ENCODE measurements around the gene ACTL8. TPM values are rescaled to one million over a fixed set of nuclear protein-coding genes. Genes with fewer than 3 reads are reported as not detected.

ACTL8 gene
- not detected for polyA plus RNA-seq (2013, experiment 1 of 2)
- polyA plus RNA-seq (2013, experiment 2 of 2): not detected

- Histone ChIP-seq H3K4me3 (ENCODE audit: extremely low read depth, insufficient read depth, low read length, poor library complexity, severe bottlenecking) (no peak within 1 kb of the TSS), H3K9me3 (ENCODE audit: control insufficient read depth, low read length) (peaks cover 44% of the 10 kb centered on the region), H3K27ac (ENCODE audit: low read depth, low read length, severe bottlenecking) (no peak within 1 kb of the TSS), H3K36me3 (ENCODE audit: control insufficient read depth, insufficient read depth, low read length) (no peaks in the 10 kb centered on the region), H3K4me1 (ENCODE audit: control insufficient read depth, insufficient read depth, low read length, poor library complexity, severe bottlenecking) (no peaks in the 10 kb centered on the region)
- WGBS, 2 experiments (ENCODE audit: insufficient coverage in 2 of 2): 71 to 98% methylated on average over 5 to 11 of the region's 12 CpGs
Measured at GRCh38 chr1:17755120-17755519, at the start of gene ACTL8. ACTL8 (plus strand) TSS chr1:17755333; CDS start chr1:17823009, 67,676 bp downstream.

GRCh38 chr1:17706445-17706844 is 48.7 kb upstream of the ACTL8 start:
- peaks cover 16% of the 10 kb centered on the region for H3K9me3 ChIP-seq (ENCODE audit: control insufficient read depth, low read length)
- H3K27ac ChIP-seq (ENCODE audit: low read depth, low read length, severe bottlenecking): no peak overlapping the region
- no peaks in the 10 kb centered on the region for H3K36me3 ChIP-seq (ENCODE audit: control insufficient read depth, insufficient read depth, low read length)
- no peak overlapping the region for H3K4me3 ChIP-seq (ENCODE audit: extremely low read depth, insufficient read depth, low read length, poor library complexity, severe bottlenecking)
- 75 to 81% methylated on average over 6 to 7 of the region's 10 CpGs for WGBS, 2 experiments (ENCODE audit: insufficient coverage in 2 of 2)
- H3K4me1 ChIP-seq (ENCODE audit: control insufficient read depth, insufficient read depth, low read length, poor library complexity, severe bottlenecking): no peaks in the 10 kb centered on the region

- Histone ChIP-seq H3K36me3 (ENCODE audit: control insufficient read depth, insufficient read depth, low read length) (no peaks in the 10 kb centered on the region), H3K4me1 (ENCODE audit: control insufficient read depth, insufficient read depth, low read length, poor library complexity, severe bottlenecking) (no peaks in the 10 kb centered on the region), H3K4me3 (ENCODE audit: extremely low read depth, insufficient read depth, low read length, poor library complexity, severe bottlenecking) (no peak overlapping the region), H3K27ac (ENCODE audit: low read depth, low read length, severe bottlenecking) (no peak overlapping the region), H3K9me3 (ENCODE audit: control insufficient read depth, low read length) (peaks cover 17% of the 10 kb centered on the region)
- WGBS, 2 experiments (ENCODE audit: insufficient coverage in 2 of 2): 96 to 100% methylated on average over 2 to 3 of the region's 3 CpGs
Measured at GRCh38 chr1:17709981-17710380, 45.2 kb upstream of the ACTL8 start.

GRCh38 chr1:17710889-17711576 is 44.1 kb upstream of the ACTL8 start:
- H3K27ac ChIP-seq (ENCODE audit: low read depth, low read length, severe bottlenecking): no peak overlapping the region
- H3K9me3 ChIP-seq (ENCODE audit: control insufficient read depth, low read length): peaks cover 17% of the 10 kb centered on the region
- no peaks in the 10 kb centered on the region for H3K4me1 ChIP-seq (ENCODE audit: control insufficient read depth, insufficient read depth, low read length, poor library complexity, severe bottlenecking)
- WGBS, 2 experiments (ENCODE audit: insufficient coverage in 2 of 2): 75 to 80% methylated on average over 1 to 3 of the region's 4 CpGs
- no peaks in the 10 kb centered on the region for H3K36me3 ChIP-seq (ENCODE audit: control insufficient read depth, insufficient read depth, low read length)
- H3K4me3 ChIP-seq (ENCODE audit: extremely low read depth, insufficient read depth, low read length, poor library complexity, severe bottlenecking): no peak overlapping the region

- Histone ChIP-seq H3K36me3 (ENCODE audit: control insufficient read depth, insufficient read depth, low read length) (no peaks in the 10 kb centered on the region), H3K4me3 (ENCODE audit: extremely low read depth, insufficient read depth, low read length, poor library complexity, severe bottlenecking) (no peak overlapping the region), H3K27ac (ENCODE audit: low read depth, low read length, severe bottlenecking) (no peak overlapping the region), H3K4me1 (ENCODE audit: control insufficient read depth, insufficient read depth, low read length, poor library complexity, severe bottlenecking) (no peaks in the 10 kb centered on the region), H3K9me3 (ENCODE audit: control insufficient read depth, low read length) (peaks cover 17% of the 10 kb centered on the region)
Measured at GRCh38 chr1:17711577-17711910, 43.6 kb upstream of the ACTL8 start.

GRCh38 chr1:17711941-17712340 is 43.2 kb upstream of the ACTL8 start:
- Histone ChIP-seq H3K9me3 (ENCODE audit: control insufficient read depth, low read length) (peaks cover 17% of the 10 kb centered on the region), H3K4me1 (ENCODE audit: control insufficient read depth, insufficient read depth, low read length, poor library complexity, severe bottlenecking) (no peaks in the 10 kb centered on the region), H3K27ac (ENCODE audit: low read depth, low read length, severe bottlenecking) (no peak overlapping the region), H3K4me3 (ENCODE audit: extremely low read depth, insufficient read depth, low read length, poor library complexity, severe bottlenecking) (no peak overlapping the region), H3K36me3 (ENCODE audit: control insufficient read depth, insufficient read depth, low read length) (no peaks in the 10 kb centered on the region)
- WGBS, 2 experiments (ENCODE audit: insufficient coverage in 2 of 2): 90% methylated on average over 2 of the region's 5 CpGs

GRCh38 chr1:17713993-17714392 is 41.1 kb upstream of the ACTL8 start:
- 85 to 93% methylated on average over 5 of the region's 5 CpGs for WGBS, 2 experiments (ENCODE audit: insufficient coverage in 2 of 2)
- H3K36me3 ChIP-seq (ENCODE audit: control insufficient read depth, insufficient read depth, low read length): no peaks in the 10 kb centered on the region

GRCh38 chr1:17717594-17718535 is 37.3 kb upstream of the ACTL8 start:
- H3K9me3 ChIP-seq (ENCODE audit: control insufficient read depth, low read length): no peaks in the 10 kb centered on the region
- H3K4me3 ChIP-seq (ENCODE audit: extremely low read depth, insufficient read depth, low read length, poor library complexity, severe bottlenecking): no peak overlapping the region
- peaks cover 4% of the 10 kb centered on the region for H3K4me1 ChIP-seq (ENCODE audit: control insufficient read depth, insufficient read depth, low read length, poor library complexity, severe bottlenecking)
- no peaks in the 10 kb centered on the region for H3K36me3 ChIP-seq (ENCODE audit: control insufficient read depth, insufficient read depth, low read length)
- 88 to 90% methylated on average over 22 to 23 of the region's 25 CpGs for WGBS, 2 experiments (ENCODE audit: insufficient coverage in 2 of 2)
- no peak overlapping the region for H3K27ac ChIP-seq (ENCODE audit: low read depth, low read length, severe bottlenecking)

More at GRCh38 chr1:17713993-17714392, 41.1 kb upstream of the ACTL8 start:
- Histone ChIP-seq H3K4me1 (ENCODE audit: control insufficient read depth, insufficient read depth, low read length, poor library complexity, severe bottlenecking) (no peaks in the 10 kb centered on the region), H3K4me3 (ENCODE audit: extremely low read depth, insufficient read depth, low read length, poor library complexity, severe bottlenecking) (no peak overlapping the region), H3K27ac (ENCODE audit: low read depth, low read length, severe bottlenecking) (no peak overlapping the region), H3K9me3 (ENCODE audit: control insufficient read depth, low read length) (peaks cover 17% of the 10 kb centered on the region)

- Histone ChIP-seq H3K36me3 (ENCODE audit: control insufficient read depth, insufficient read depth, low read length) (no peaks in the 10 kb centered on the region), H3K4me3 (ENCODE audit: extremely low read depth, insufficient read depth, low read length, poor library complexity, severe bottlenecking) (no peak overlapping the region), H3K27ac (ENCODE audit: low read depth, low read length, severe bottlenecking) (no peak overlapping the region), H3K4me1 (ENCODE audit: control insufficient read depth, insufficient read depth, low read length, poor library complexity, severe bottlenecking) (peaks cover 4% of the 10 kb centered on the region), H3K9me3 (ENCODE audit: control insufficient read depth, low read length) (no peaks in the 10 kb centered on the region)
- 84 to 85% methylated on average over 4 of the region's 5 CpGs for WGBS, 2 experiments (ENCODE audit: insufficient coverage in 2 of 2)
Measured at GRCh38 chr1:17719874-17720273, 35.3 kb upstream of the ACTL8 start.

GRCh38 chr1:17721444-17721843 is 33.7 kb upstream of the ACTL8 start:
- 80% methylated on average over 1 of the region's 2 CpGs; no CpG with 5 or more reads in 1 of the 2 experiments for WGBS, 2 experiments (ENCODE audit: insufficient coverage in 2 of 2)
- Histone ChIP-seq H3K36me3 (ENCODE audit: control insufficient read depth, insufficient read depth, low read length) (no peaks in the 10 kb centered on the region), H3K27ac (ENCODE audit: low read depth, low read length, severe bottlenecking) (no peak overlapping the region), H3K4me1 (ENCODE audit: control insufficient read depth, insufficient read depth, low read length, poor library complexity, severe bottlenecking) (peaks cover 4% of the 10 kb centered on the region), H3K4me3 (ENCODE audit: extremely low read depth, insufficient read depth, low read length, poor library complexity, severe bottlenecking) (no peak overlapping the region), H3K9me3 (ENCODE audit: control insufficient read depth, low read length) (no peaks in the 10 kb centered on the region)

GRCh38 chr1:17723684-17724083 is 31.4 kb upstream of the ACTL8 start:
- no peak overlapping the region for H3K4me3 ChIP-seq (ENCODE audit: extremely low read depth, insufficient read depth, low read length, poor library complexity, severe bottlenecking)
- peaks cover 4% of the 10 kb centered on the region for H3K4me1 ChIP-seq (ENCODE audit: control insufficient read depth, insufficient read depth, low read length, poor library complexity, severe bottlenecking)
- H3K27ac ChIP-seq (ENCODE audit: low read depth, low read length, severe bottlenecking): no peak overlapping the region
- 69 to 82% methylated on average over 4 to 6 of the region's 6 CpGs for WGBS, 2 experiments (ENCODE audit: insufficient coverage in 2 of 2)
- H3K36me3 ChIP-seq (ENCODE audit: control insufficient read depth, insufficient read depth, low read length): no peaks in the 10 kb centered on the region
- no peaks in the 10 kb centered on the region for H3K9me3 ChIP-seq (ENCODE audit: control insufficient read depth, low read length)
